Measurements from ENCODE around the gene PLSCR5. TPM values are rescaled to one million over a fixed set of nuclear protein-coding genes. Genes with fewer than 3 reads are reported as not detected.

PLSCR5 gene
- polyA plus RNA-seq, 1 of the 3 experiments (the other 2 are of a cell fraction), result not detected

- TF ChIP-seq REST (IDR thresholded peaks at IDR 0.05; ENCODE audit: low read depth, low read length) (no peak), GATA2 (CRISPR knock-in tag; IDR thresholded peaks at IDR 0.05) (no peak), ELF1 (IDR thresholded peaks at IDR 0.05) (no peak), FOXJ3 (CRISPR knock-in tag; IDR thresholded peaks at IDR 0.05) (no peak)
These were observed 31.0 kb downstream of the PLSCR5 start (continued) for GRCh38 chr3:146574173-146574572.

- Histone ChIP-seq H3F3A (replicated peaks; ENCODE audit: insufficient read depth) (no peaks in the 10 kb centered on the region), H3K9ac (no peak overlapping the region), H3K9me2 (no peaks in the 10 kb centered on the region), H3K4me1 (ENCODE audit: control insufficient read depth in 1 of 2, insufficient read depth in 2 of 2, low read depth in 1 of 2, low read length in 1 of 2) (no peaks in the 10 kb centered on the region), H3K4me3 (ENCODE audit: low read depth in 2 of 2, low read length in 1 of 2) (no peak overlapping the region), H3K27me3 (ENCODE audit: insufficient read depth) (peaks cover 5% of the 10 kb centered on the region; the same call in 1 of the 2 replicates), H3K36me3 (replicated peaks in 1 of 2; ENCODE audit: control insufficient read depth in 1 of 2, insufficient read depth in 2 of 2, low read length in 1 of 2) (no peaks in the 10 kb centered on the region), H3K79me2 (ENCODE audit: insufficient read depth) (no peaks in the 10 kb centered on the region), H3K9me3 (no peaks in the 10 kb centered on the region), H2AFZ (ENCODE audit: low read depth) (no peak overlapping the region), H3K27ac (ENCODE audit: low read depth in 2 of 2, low read length in 1 of 2) (no peak overlapping the region), H4K20me1 (ENCODE audit: insufficient read depth) (no peaks in the 10 kb centered on the region), H3K4me2 (no peak overlapping the region)
- TF ChIP-seq TCF12 (IDR thresholded peaks at IDR 0.05) (no peak), MXI1 (IDR thresholded peaks at IDR 0.05; ENCODE audit: low read depth, low read length) (no peak), RFX5 (IDR thresholded peaks at IDR 0.05; ENCODE audit: low read length) (no peak), CTCF (IDR thresholded peaks at IDR 0.05) (no peak), GATA2 (CRISPR knock-in tag; IDR thresholded peaks at IDR 0.05) (no peak), REST (IDR thresholded peaks at IDR 0.05; ENCODE audit: low read depth, low read length) (no peak), RCOR1 (IDR thresholded peaks at IDR 0.05; ENCODE audit: low read length) (no peak), PBX3 (IDR thresholded peaks at IDR 0.05) (no peak), NFIC (IDR thresholded peaks at IDR 0.05; ENCODE audit: borderline replicate concordance) (no peak), JUND (IDR thresholded peaks at IDR 0.05) (no peak), GABPA (IDR thresholded peaks at IDR 0.05; ENCODE audit: low read depth) (no peak)
- 8% methylated on average over 3 of the region's 3 CpGs for whole genome bisulfite sequencing (ENCODE audit: low lambda C conversion rate)
- CTCF ChIA-PET, result interaction anchor here (1.0 to 1.8 kb wide), 3 partner anchors 8 to 18 kb away, joined by 3 to 6 read pairs (median 3); no protein-coding TSS in a partner anchor
- POLR2A ChIA-PET, result no interaction called here
- no peak for DNase-seq
These were observed 35.8 kb downstream of the PLSCR5 start for GRCh38 chr3:146569314-146569713.

Measured in SK-N-SH (cell line).